Sigmoid colon (tissue), 7 donors: Measurements from ENCODE around the gene PRLR. TPM values are rescaled to one million over a fixed set of nuclear protein-coding genes. Genes with fewer than 3 reads are reported as not detected.

Experiments
- DNase-seq: peaks from one replicate; pipeline ENCODE4 v3.0.0-alpha.2; 2019
- H3K27ac ChIP-seq, 4 donors: fragments of 200-600 bp; sonication (generic); one replicate each; pipeline ENCODE4 v1.5.1; 2016 to 2019; ENCODE audit warnings: mild to moderate bottlenecking in 1 of 4
- H3K27me3 ChIP-seq, 3 donors: fragments of 200-600 bp; sonication (generic); one replicate each; pipeline ENCODE4 v1.5.1; 2019; ENCODE audit warnings: mild to moderate bottlenecking in 1 of 3
- H3K36me3 ChIP-seq, 4 donors: fragments of 200-600 bp; sonication (generic); one replicate each; pipeline ENCODE4 v1.5.1; 2016 to 2019
- H3K4me1 ChIP-seq, 4 donors: fragments of 200-600 bp; sonication (generic); one replicate each; pipeline ENCODE4 v1.5.1; 2017 to 2019
- H3K4me3 ChIP-seq, 4 donors: fragments of 200-600 bp; sonication (generic); one replicate each; pipeline ENCODE4 v1.5.1; 2017 to 2019; ENCODE audit warnings: mild to moderate bottlenecking in 2 of 4, moderate library complexity in 1 of 4
- H3K9me3 ChIP-seq, 4 donors: fragments of 200-600 bp in 3 of 4; sonication (generic) in 3 of 4; one replicate each; pipeline versions ENCODE4 v1.5.1 to v1.6.1; 2013 to 2019
- CTCF ChIP-seq, 4 experiments: fragments of 450-650 bp in 3 of 4; fragments of 200-600 bp in 1 of 4; IDR thresholded peaks; one replicate each; pipeline ENCODE4 v1.5.1; 2016 to 2019; ENCODE audit warnings: antibody characterized with exemption in 4 of 4, mild to moderate bottlenecking in 3 of 4, moderate library complexity in 2 of 4
- EP300 ChIP-seq, 4 donors: sonication (generic); formaldehyde crosslinking; IDR thresholded peaks; one replicate each; pipeline ENCODE4 v1.6.1; 2017; ENCODE audit warnings: antibody characterized with exemption in 4 of 4
- POLR2A ChIP-seq, 2 donors: fragments of 450-650 bp; IDR thresholded peaks; one replicate each; pipeline ENCODE4 v1.6.1; 2016; ENCODE audit warnings: antibody characterized with exemption in 2 of 2, mild to moderate bottlenecking in 2 of 2, moderate library complexity in 2 of 2
- POLR2AphosphoS5 ChIP-seq, 4 donors: sonication (generic); formaldehyde crosslinking; IDR thresholded peaks; one replicate each; pipeline ENCODE4 v1.6.1; 2017; ENCODE audit warnings: antibody characterized with exemption in 4 of 4
- WGBS, 2 donors: extraction: QIAGEN DNeasy Blood & Tissue Kit; methylation state at CpG; one replicate each; pipeline ENCODE4 v1.1.7; 2013; 5-methylcytosine and 5-hydroxymethylcytosine counted together
- intact Hi-C: fragments of 100-400 bp; cut with DNase I; formaldehyde crosslinking; loops from one replicate; pipeline ENCODE4 v1.15.1; 2023
- polyA plus RNA-seq, 3 donors: library from polyadenylated mRNA; stranded (reverse); fragments of 200-250 nt; gene quantifications; one replicate each; pipeline ENCODE4 v1.2.3, GENCODE V29; 2013
- total RNA-seq, 4 donors: library from RNA; depleted of rRNA; stranded (reverse); fragments of >200 nt; gene quantifications; one replicate each; pipeline ENCODE4 v1.1.0, GENCODE V29; 2016
- donor health status: healthy with polysubstance abuse.
- donor health status: Bipolar disorder and iron deficiency.
- donor health status: healthy.

PRLR gene
- total and polyA plus RNA-seq, 7 donors, result 0.60 to 1.9 (median 0.95) TPM

GRCh38 chr5:35046774-35047173, 183.5 kb downstream of the PRLR start:
- H3K4me1 ChIP-seq, result no peaks in the 10 kb centered on the region
- H3K27ac ChIP-seq, result no peak overlapping the region
- H3K36me3 ChIP-seq, result no peaks in the 10 kb centered on the region
- H3K27me3 ChIP-seq, result no peaks in the 10 kb centered on the region
- 90 to 92% methylated on average over 4 of the region's 4 CpGs for WGBS, 2 donors
- no peaks in the 10 kb centered on the region for H3K9me3 ChIP-seq
- DNase-seq, result no peak
- TF ChIP-seq POLR2AphosphoS5 (IDR thresholded peaks at IDR 0.05), result no peak
- TF ChIP-seq EP300 (IDR thresholded peaks at IDR 0.05), result no peak
- no peak for TF ChIP-seq CTCF (IDR thresholded peaks at IDR 0.05)
- no peak for TF ChIP-seq POLR2A (IDR thresholded peaks at IDR 0.05)
- intact Hi-C loops, result no loop called here
- H3K4me3 ChIP-seq, result no peak overlapping the region

GRCh38 chr5:35045280-35045679, 185.0 kb downstream of the PRLR start:
- no peak for DNase-seq
- no peak overlapping the region for H3K4me3 ChIP-seq
- 26 to 47% methylated on average over 1 of the region's 1 CpG for WGBS, 2 donors
- no peak for TF ChIP-seq POLR2AphosphoS5 (IDR thresholded peaks at IDR 0.05)
- H3K27me3 ChIP-seq, result no peaks in the 10 kb centered on the region
- H3K36me3 ChIP-seq, result no peaks in the 10 kb centered on the region
- no peaks in the 10 kb centered on the region for H3K9me3 ChIP-seq
- intact Hi-C loops, result no loop called here
- no peaks in the 10 kb centered on the region for H3K4me1 ChIP-seq
- H3K27ac ChIP-seq, result no peak overlapping the region

GRCh38 chr5:35044649-35045048, 185.6 kb downstream of the PRLR start:
- TF ChIP-seq POLR2AphosphoS5 (IDR thresholded peaks at IDR 0.05) (no peak), CTCF (IDR thresholded peaks at IDR 0.05) (no peak), EP300 (IDR thresholded peaks at IDR 0.05) (no peak), POLR2A (IDR thresholded peaks at IDR 0.05) (no peak)
- no peak overlapping the region for H3K27ac ChIP-seq
- no peaks in the 10 kb centered on the region for H3K27me3 ChIP-seq
- WGBS, 2 donors, result 82 to 88% methylated on average over 4 of the region's 4 CpGs
- no peaks in the 10 kb centered on the region for H3K4me1 ChIP-seq
- intact Hi-C loops, result no loop called here
- H3K36me3 ChIP-seq, result no peaks in the 10 kb centered on the region
- no peaks in the 10 kb centered on the region for H3K9me3 ChIP-seq
- H3K4me3 ChIP-seq, result no peak overlapping the region
- DNase-seq, result no peak

GRCh38 chr5:35042781-35043180, 187.5 kb downstream of the PRLR start:
- H3K27me3 ChIP-seq, result no peaks in the 10 kb centered on the region
- WGBS, 2 donors, result 73 to 89% methylated on average over 4 of the region's 4 CpGs

GRCh38 chr5:35041261-35041660, 189.0 kb downstream of the PRLR start:
- TF ChIP-seq EP300 (IDR thresholded peaks at IDR 0.05) (no peak), CTCF (IDR thresholded peaks at IDR 0.05) (no peak), POLR2AphosphoS5 (IDR thresholded peaks at IDR 0.05) (no peak), POLR2A (IDR thresholded peaks at IDR 0.05) (no peak)

More at GRCh38 chr5:35042781-35043180, 187.5 kb downstream of the PRLR start:
- intact Hi-C loops, result no loop called here
- Histone ChIP-seq H3K36me3 (no peaks in the 10 kb centered on the region), H3K9me3 (no peaks in the 10 kb centered on the region), H3K4me3 (no peak overlapping the region), H3K27ac (no peak overlapping the region), H3K4me1 (no peaks in the 10 kb centered on the region)
- TF ChIP-seq POLR2AphosphoS5 (IDR thresholded peaks at IDR 0.05) (no peak), CTCF (IDR thresholded peaks at IDR 0.05) (no peak), EP300 (IDR thresholded peaks at IDR 0.05) (no peak), POLR2A (IDR thresholded peaks at IDR 0.05) (no peak)
- DNase-seq, result no peak

More at GRCh38 chr5:35041261-35041660, 189.0 kb downstream of the PRLR start:
- no peak for DNase-seq
- no peaks in the 10 kb centered on the region for H3K4me1 ChIP-seq
- H3K27ac ChIP-seq, result no peak overlapping the region
- intact Hi-C loops, result no loop called here
- no peak overlapping the region for H3K4me3 ChIP-seq
- 53 to 80% methylated on average over 3 of the region's 3 CpGs for WGBS, 2 donors
- H3K36me3 ChIP-seq, result no peaks in the 10 kb centered on the region
- no peaks in the 10 kb centered on the region for H3K9me3 ChIP-seq
- H3K27me3 ChIP-seq, result no peaks in the 10 kb centered on the region
